PC-3 (cell line): ENCODE data around the gene ZNF385C. TPM values are rescaled to one million over a fixed set of nuclear protein-coding genes. Genes with fewer than 3 reads are reported as not detected.

Experiments used
- ATAC-seq: fragments of 200-7000 bp; cut with Tn5 transposase; 2 replicates; pipeline ENCODE4 v1.9.1; 2020; ENCODE audit warnings: mild to moderate bottlenecking, moderate library complexity
- BruUV-seq: library from RNA; stranded (reverse); fragments of 400-500 nt; replicated peaks from 2 replicates; lab custom pipeline; 2021; lab: Mats Ljungman, UMichigan
- CTCF ChIA-PET: fragments of 300-600 bp; sonication (Branson Sonifier 250); formaldehyde crosslinking; loops from one replicate; lab custom pipeline; 2022; ENCODE audit warnings: antibody characterized with exemption; lab: Charles Lee
- POLR2A ChIA-PET: fragments of 300-600 bp; sonication (Branson Sonifier 250); formaldehyde crosslinking; loops from one replicate; lab custom pipeline; 2022; ENCODE audit warnings: antibody characterized with exemption; ENCODE audit not compliant: unreplicated experiment; lab: Charles Lee
- DNase-seq: peaks from one replicate; pipeline ENCODE4 v3.0.0-alpha.2; 2015
- H2AFZ ChIP-seq: fragments of 300-600 bp; sonication (generic); 2 replicates; pipeline ENCODE4 v1.6.0; 2016; ENCODE audit warnings: antibody characterized with exemption, low read length
- H3F3A ChIP-seq: fragments of 300-600 bp; sonication (generic); one replicate; pipeline ENCODE4 v1.6.0; 2017; ENCODE audit warnings: antibody characterized with exemption, low read length, control low read depth, mild to moderate bottlenecking; ENCODE audit not compliant: unreplicated experiment
- H3K27ac ChIP-seq: fragments of 300-600 bp; sonication (generic); 2 replicates; pipeline ENCODE4 v1.5.1; 2016; ENCODE audit warnings: mild to moderate bottlenecking, low read length
- H3K27me3 ChIP-seq: fragments of 300-600 bp; sonication (generic); 2 replicates; pipeline ENCODE4 v1.6.1; 2016; ENCODE audit warnings: low read length, mixed read lengths
- H3K36me3 ChIP-seq: fragments of 300-600 bp; sonication (generic); 2 replicates; pipeline ENCODE4 v1.6.1; 2016; ENCODE audit warnings: low read depth, mixed run types, low read length, mixed read lengths
- H3K4me1 ChIP-seq: fragments of 300-600 bp; sonication (generic); 2 replicates; pipeline ENCODE4 v1.5.1; 2016; ENCODE audit warnings: low read length; ENCODE audit not compliant: insufficient read depth
- H3K4me2 ChIP-seq: fragments of 300-600 bp; sonication (generic); 2 replicates; pipeline ENCODE4 v1.6.0; 2016; ENCODE audit warnings: low read length
- H3K4me3 ChIP-seq: fragments of 300-600 bp; sonication (generic); 2 replicates; pipeline ENCODE4 v1.5.1; 2016; ENCODE audit warnings: mild to moderate bottlenecking, low read length, mixed read lengths
- H3K79me2 ChIP-seq: fragments of 300-600 bp; sonication (generic); 2 replicates; pipeline ENCODE4 v1.6.1; 2017; ENCODE audit warnings: low read length, mixed read lengths
- H3K9ac ChIP-seq: fragments of 300-600 bp; sonication (generic); 2 replicates; pipeline ENCODE4 v1.6.0; 2016; ENCODE audit warnings: mild to moderate bottlenecking, low read length
- H3K9me2 ChIP-seq: fragments of 300-600 bp; sonication (generic); replicated peaks from 2 replicates; pipeline ENCODE4 v1.6.1; 2016; ENCODE audit warnings: mixed run types, low read length, mixed read lengths
- H3K9me3 ChIP-seq: fragments of 300-600 bp; sonication (generic); 2 replicates; pipeline ENCODE4 v1.6.1; 2016; ENCODE audit warnings: low read length, mixed read lengths
- H4K20me1 ChIP-seq: fragments of 300-600 bp; sonication (generic); 2 replicates; pipeline ENCODE4 v1.6.1; 2016; ENCODE audit warnings: low read length, mixed read lengths
- EZH2 ChIP-seq: fragments of 300-600 bp; sonication (generic); IDR thresholded peaks from one replicate; pipeline ENCODE4 v1.6.1; 2017; ENCODE audit warnings: antibody characterized with exemption, mild to moderate bottlenecking, low read length; ENCODE audit not compliant: unreplicated experiment
- EZH2phosphoT487 ChIP-seq: fragments of 300-600 bp; sonication (generic); IDR thresholded peaks from 2 replicates; pipeline ENCODE4 v1.6.1; 2018; ENCODE audit warnings: mild to moderate bottlenecking, antibody characterized with exemption, low read length, borderline replicate concordance
- intact Hi-C: fragments of 100-400 bp; cut with micrococcal nuclease; formaldehyde crosslinking; loops from 2 replicates; pipeline ENCODE4 v1.9.0; 2023
- total RNA-seq: library from RNA; depleted of rRNA; stranded (reverse); fragments of >200 nt; gene quantifications from 2 replicates; pipeline ENCODE4 v1.2.3, GENCODE V29; 2014
- TF ChIP-seq, protein P1 (sequence below): fragments of 300-600 bp; sonication (generic); conservative IDR thresholded peaks from 2 replicates; pipeline ENCODE4 v1.5.1; 2017; ENCODE audit warnings: antibody characterized with exemption, low read depth, mild to moderate bottlenecking, low read length

Gene ZNF385C
- total RNA-seq, 1 experiment from 2014 or later, result 0.04 TPM

DNA sequence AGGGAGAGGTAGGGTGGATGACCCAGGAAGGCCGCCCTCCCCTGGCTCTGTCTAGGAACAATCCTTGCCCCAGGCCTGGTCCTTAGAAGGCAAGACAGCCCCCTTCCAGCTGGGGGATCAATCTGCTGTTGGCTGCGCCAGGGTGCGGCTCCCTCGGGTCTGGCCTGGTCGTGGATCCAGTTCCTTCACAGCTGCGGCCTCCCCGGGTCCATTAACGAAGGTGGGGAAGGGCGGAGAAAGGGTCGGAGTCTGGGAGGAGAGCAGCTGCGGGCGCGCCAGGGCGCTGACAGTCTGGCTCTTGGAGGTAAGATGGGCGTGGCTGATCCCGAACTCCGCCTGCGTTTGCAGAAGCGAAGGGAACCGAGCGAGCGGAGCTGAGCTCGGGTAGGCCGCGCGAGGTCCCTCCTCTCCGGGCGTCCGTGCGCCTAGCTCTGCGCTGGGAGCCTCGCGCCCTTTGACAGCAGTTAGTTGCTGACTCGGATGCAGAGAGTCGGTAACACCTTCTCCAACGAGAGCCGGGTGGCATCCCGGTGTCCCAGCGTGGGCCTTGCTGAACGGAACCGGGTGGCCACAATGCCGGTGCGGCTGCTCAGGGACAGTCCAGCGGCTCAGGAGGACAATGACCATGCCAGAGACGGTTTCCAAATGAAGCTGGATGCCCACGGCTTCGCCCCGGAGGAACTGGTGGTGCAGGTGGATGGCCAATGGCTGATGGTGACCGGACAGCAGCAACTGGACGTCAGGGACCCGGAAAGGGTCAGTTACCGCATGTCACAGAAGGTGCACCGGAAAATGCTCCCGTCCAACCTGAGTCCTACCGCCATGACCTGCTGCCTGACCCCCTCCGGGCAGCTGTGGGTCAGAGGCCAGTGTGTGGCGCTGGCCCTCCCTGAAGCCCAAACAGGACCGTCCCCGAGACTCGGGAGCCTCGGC, 24.4 kb upstream of the ZNF385C start, which contains the start of gene HSPB9:
Gene HSPB9 (plus strand): TSS at position 434 of the 933 bp plus-strand sequence. CDS start 47 bp downstream, at position 481.
- no peaks in the 10 kb centered on the region for H3K27me3 ChIP-seq
- H3K9ac ChIP-seq, result no peak within 1 kb of the TSS
- no peaks in the 10 kb centered on the region for H3F3A ChIP-seq
- no peak within 1 kb of the TSS for H3K4me3 ChIP-seq
- ChIA-PET POLR2A (no interaction called here), CTCF (no interaction called here)
- ATAC-seq, result no peak
- H3K36me3 ChIP-seq, result no peaks in the 10 kb centered on the region
- DNase-seq, result no peak
- BruUV-seq, result no TSS peak
- TF ChIP-seq EZH2, result no peak
- no peak for TF ChIP-seq EZH2phosphoT487
- TF ChIP-seq, protein P1, sequence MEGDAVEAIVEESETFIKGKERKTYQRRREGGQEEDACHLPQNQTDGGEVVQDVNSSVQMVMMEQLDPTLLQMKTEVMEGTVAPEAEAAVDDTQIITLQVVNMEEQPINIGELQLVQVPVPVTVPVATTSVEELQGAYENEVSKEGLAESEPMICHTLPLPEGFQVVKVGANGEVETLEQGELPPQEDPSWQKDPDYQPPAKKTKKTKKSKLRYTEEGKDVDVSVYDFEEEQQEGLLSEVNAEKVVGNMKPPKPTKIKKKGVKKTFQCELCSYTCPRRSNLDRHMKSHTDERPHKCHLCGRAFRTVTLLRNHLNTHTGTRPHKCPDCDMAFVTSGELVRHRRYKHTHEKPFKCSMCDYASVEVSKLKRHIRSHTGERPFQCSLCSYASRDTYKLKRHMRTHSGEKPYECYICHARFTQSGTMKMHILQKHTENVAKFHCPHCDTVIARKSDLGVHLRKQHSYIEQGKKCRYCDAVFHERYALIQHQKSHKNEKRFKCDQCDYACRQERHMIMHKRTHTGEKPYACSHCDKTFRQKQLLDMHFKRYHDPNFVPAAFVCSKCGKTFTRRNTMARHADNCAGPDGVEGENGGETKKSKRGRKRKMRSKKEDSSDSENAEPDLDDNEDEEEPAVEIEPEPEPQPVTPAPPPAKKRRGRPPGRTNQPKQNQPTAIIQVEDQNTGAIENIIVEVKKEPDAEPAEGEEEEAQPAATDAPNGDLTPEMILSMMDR, result no peak
- no peaks in the 10 kb centered on the region for H4K20me1 ChIP-seq
- no peaks in the 10 kb centered on the region for H3K9me2 ChIP-seq
- H3K4me1 ChIP-seq, result no peaks in the 10 kb centered on the region
- intact Hi-C loops, result no loop called here
- H3K27ac ChIP-seq, result no peak within 1 kb of the TSS
- H3K4me2 ChIP-seq, result no peak within 1 kb of the TSS
- H3K79me2 ChIP-seq, result no peaks in the 10 kb centered on the region
- H2AFZ ChIP-seq, result no peak within 1 kb of the TSS
- H3K9me3 ChIP-seq, result no peaks in the 10 kb centered on the region

DNA sequence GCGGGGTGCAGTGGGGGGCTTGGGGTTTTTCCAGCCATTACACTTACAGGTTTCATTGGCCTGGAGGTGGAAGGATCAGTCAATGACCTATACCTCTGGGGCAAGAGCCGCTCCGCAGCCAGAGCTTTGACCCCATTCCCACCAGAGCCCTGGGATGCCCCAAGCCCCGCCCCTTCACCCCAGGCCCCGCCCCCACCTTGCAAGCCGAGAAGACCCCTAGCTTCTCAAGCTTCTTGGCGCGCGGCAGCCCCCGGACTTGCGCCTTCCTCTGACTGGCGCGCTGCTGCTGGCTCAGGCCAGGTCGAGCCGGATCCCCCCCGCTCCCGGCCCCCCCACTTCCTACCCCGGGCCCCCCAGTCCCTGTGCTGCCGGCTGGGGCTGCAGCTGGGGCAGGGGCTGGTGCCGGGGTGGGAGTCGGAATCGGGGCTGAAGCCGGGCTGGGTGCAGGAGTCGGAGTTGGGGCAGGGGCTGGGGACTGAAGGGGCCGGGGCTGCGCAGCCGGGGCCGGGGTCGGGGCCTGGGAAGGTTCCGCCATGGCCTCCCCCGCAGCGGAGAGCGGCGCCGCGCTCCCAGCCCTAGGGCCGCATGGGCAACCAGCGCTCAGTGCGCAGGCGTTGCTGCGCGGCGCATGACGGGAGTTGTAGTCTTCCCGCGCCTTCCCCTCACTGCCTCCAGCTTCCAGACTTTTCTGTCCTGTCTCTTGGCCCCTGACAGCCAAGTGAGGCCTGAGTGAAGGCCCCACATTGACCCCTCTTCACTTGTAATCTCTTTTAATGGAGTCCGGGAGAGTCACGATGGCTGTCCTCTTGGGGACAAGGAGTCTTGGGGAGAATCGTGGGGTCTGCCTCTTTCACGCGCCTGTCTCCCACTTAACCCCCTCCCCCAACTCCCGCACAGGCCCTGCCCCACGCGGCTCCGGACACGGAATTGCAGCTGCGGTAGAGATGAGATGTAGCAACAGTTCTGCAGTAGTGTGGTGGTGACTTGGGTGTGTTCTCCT, 22.8 kb upstream of the ZNF385C start, which contains the start of gene KAT2A:
Gene KAT2A (minus strand): TSS at position 598 of the 1,000 bp plus-strand sequence. CDS start 63 bp downstream, at position 535.
- DNase-seq (no peak), ATAC-seq (no peak)
- no peak within 1 kb of the TSS for H3K4me2 ChIP-seq
- intact Hi-C loops, result no loop called here
- TF ChIP-seq EZH2phosphoT487 (no peak), EZH2 (no peak)
- TF ChIP-seq, protein P1, result no peak
- H2AFZ ChIP-seq, result no peak within 1 kb of the TSS
- H3K9me2 ChIP-seq, result no peaks in the 10 kb centered on the region
- POLR2A ChIA-PET, result no interaction called here
- CTCF ChIA-PET, result no interaction called here
- H3K4me1 ChIP-seq, result no peaks in the 10 kb centered on the region
- H3K27me3 ChIP-seq, result no peaks in the 10 kb centered on the region
- H3F3A ChIP-seq, result no peaks in the 10 kb centered on the region
- H3K9ac ChIP-seq, result no peak within 1 kb of the TSS
- no peaks in the 10 kb centered on the region for H3K9me3 ChIP-seq
- no peaks in the 10 kb centered on the region for H3K36me3 ChIP-seq
- no peak within 1 kb of the TSS for H3K27ac ChIP-seq
- no peaks in the 10 kb centered on the region for H3K79me2 ChIP-seq
- no TSS peak for BruUV-seq
- H3K4me3 ChIP-seq, result no peak within 1 kb of the TSS
- no peaks in the 10 kb centered on the region for H4K20me1 ChIP-seq
